Measurements from ENCODE around the gene OR5AU1.

Gene OR5AU1

GRCh38 chr14:21109377-21110138 lies 46.3 kb downstream of the OR5AU1 start:
- DNase-seq, result no peak
- intact Hi-C loops (cut with DNase I), result loop anchor here (5.0 kb wide), 1 partner anchor 252 kb away; no protein-coding TSS in a partner anchor

GRCh38 chr14:21108791-21109190 lies 47.1 kb downstream of the OR5AU1 start:
- intact Hi-C loops (cut with DNase I), result loop anchor here (5.0 kb wide), 1 partner anchor 251 kb away; no protein-coding TSS in a partner anchor
- no peak for DNase-seq

GRCh38 chr14:21107283-21107800 lies 48.5 kb downstream of the OR5AU1 start:
- DNase-seq, result no peak
- intact Hi-C loops (cut with DNase I), result loop anchor here (2.0 to 5.0 kb wide), 2 partner anchors 15 to 250 kb away; no protein-coding TSS in a partner anchor

- peak; percentile 64 to 97 (median 80) for DNase-seq
- intact Hi-C loops (cut with DNase I), result loop anchor here (2.0 to 5.0 kb wide), 2 partner anchors 14 to 249 kb away; no protein-coding TSS in a partner anchor
These were observed 49.2 kb downstream of the OR5AU1 start for GRCh38 chr14:21106498-21107282.

- intact Hi-C loops (cut with DNase I), result loop anchor here (2.0 to 5.0 kb wide), 2 partner anchors 13 to 249 kb away; no protein-coding TSS in a partner anchor
- DNase-seq, result no peak
These were observed 49.7 kb downstream of the OR5AU1 start for GRCh38 chr14:21106176-21106497.

- intact Hi-C loops (cut with DNase I), result loop anchor here (5.0 kb wide), 1 partner anchor 248 kb away; no protein-coding TSS in a partner anchor
- no peak for DNase-seq
These were observed 50.8 kb downstream of the OR5AU1 start for GRCh38 chr14:21105095-21105494.

Data from posterior cingulate gyrus (tissue), 11 donors.